Right cardiac atrium (tissue), 5 donors: ENCODE data around the gene GAB2. TPM values are rescaled to one million over a fixed set of nuclear protein-coding genes. Genes with fewer than 3 reads are reported as not detected.
A peak's percentile ranks its signal among the peaks of the same experiment; 100 is the strongest.
"Not testable (repeated sequence)": the region's sequence is repeated elsewhere in the genome, so short reads cannot be mapped to it uniquely, and the experiment has no call there.

Experiments used
- ATAC-seq, 2 donors: fragments of 200-7000 bp; cut with Tn5 transposase; one replicate each; pipeline versions ENCODE4 v1.8.0 to v1.9.1; 2020; ENCODE audit warnings: moderate library complexity in 2 of 2, mild to moderate bottlenecking in 1 of 2
- DNase-seq, 3 donors: peaks; one replicate each; pipeline ENCODE4 v3.0.0-alpha.2; 2020
- H3K27ac ChIP-seq: one replicate; pipeline ENCODE4 v1.5.1; 2013; ENCODE audit warnings: mild to moderate bottlenecking, low read length, control low read depth, moderate library complexity
- H3K27me3 ChIP-seq: one replicate; pipeline ENCODE4 v1.6.1; 2013; ENCODE audit not compliant: control insufficient read depth, insufficient read depth
- H3K4me1 ChIP-seq: one replicate; pipeline ENCODE4 v1.6.1; 2013; ENCODE audit warnings: low read length; ENCODE audit not compliant: control insufficient read depth, insufficient read depth
- H3K4me3 ChIP-seq: one replicate; pipeline ENCODE4 v1.5.1; 2013; ENCODE audit warnings: low read length, control low read depth
- H3K9me3 ChIP-seq: one replicate; pipeline ENCODE4 v1.6.1; 2013; ENCODE audit warnings: low read length; ENCODE audit not compliant: control insufficient read depth
- WGBS: extraction: QIAGEN DNeasy Blood & Tissue Kit; methylation state at CpG from one replicate; pipeline ENCODE4 v1.1.7; 2013; 5-methylcytosine and 5-hydroxymethylcytosine counted together
- intact Hi-C, 4 donors: fragments of 100-400 bp; cut with DNase I; formaldehyde crosslinking; loops; one replicate each; pipeline versions ENCODE4 v1.11.0 to v1.14.0; 2022 to 2023
- polyA plus RNA-seq: library from polyadenylated mRNA; stranded (reverse); fragments of 200-250 nt; gene quantifications from one replicate; pipeline ENCODE4 v1.2.3, GENCODE V29; 2013
- total RNA-seq, 4 donors: library from RNA; stranded (reverse); fragmentation: NEBNext Ultra II Directional; extraction: Animal tissue kit (Norgen Biotek cat#: 25700); gene quantifications; one replicate each; pipeline ENCODE4 v1.2.1, GENCODE V29; 2021
- donor health status: healthy with polysubstance abuse.
- donor health status: DM: no; HTN: yes; CAD: no.
- donor health status: DM: no; HTN: no; CAD: no.
- donor health status: DM: no; HTN: yes; CAD: no; lungs with severe emphysema.
- donor health status: DM: yes; HTN: yes; CAD: no.

GAB2 gene
- total and polyA plus RNA-seq, 5 donors = 7.5 to 37.3 (median 23.4) TPM

- 86% methylated on average over 4 of the region's 4 CpGs for WGBS
- intact Hi-C loops = no loop called here
- no peak for DNase-seq
- Histone ChIP-seq H3K27ac (no peak overlapping the region), H3K4me1 (peaks cover 6% of the 10 kb centered on the region), H3K9me3 (no peaks in the 10 kb centered on the region), H3K4me3 (no peak overlapping the region), H3K27me3 (no peaks in the 10 kb centered on the region)
- ATAC-seq = no peak
Measured at GRCh38 chr11:78312712-78313111, 104.9 kb downstream of the GAB2 start.

- intact Hi-C loops = no loop called here
- Histone ChIP-seq H3K4me3 (no peak overlapping the region), H3K4me1 (peaks cover 6% of the 10 kb centered on the region), H3K27me3 (no peaks in the 10 kb centered on the region), H3K27ac (no peak overlapping the region), H3K9me3 (no peaks in the 10 kb centered on the region)
- ATAC-seq (no peak), DNase-seq (no peak)
- 90% methylated on average over 5 of the region's 5 CpGs for WGBS
Measured at GRCh38 chr11:78311702-78312371, 105.8 kb downstream of the GAB2 start.

- peaks cover 6% of the 10 kb centered on the region for H3K4me1 ChIP-seq
Measured at GRCh38 chr11:78310500-78310909, 107.1 kb downstream of the GAB2 start.

GRCh38 chr11:78304201-78304600 lies 113.4 kb downstream of the GAB2 start:
- H3K27me3 ChIP-seq = no peaks in the 10 kb centered on the region
- ATAC-seq (no peak), DNase-seq (no peak)
- WGBS = 98% methylated on average over 2 of the region's 2 CpGs
- H3K27ac ChIP-seq = no peak overlapping the region
- no peak overlapping the region for H3K4me3 ChIP-seq
- H3K4me1 ChIP-seq = no peaks in the 10 kb centered on the region
- intact Hi-C loops = no loop called here
- H3K9me3 ChIP-seq = no peaks in the 10 kb centered on the region

More at GRCh38 chr11:78310500-78310909, 107.1 kb downstream of the GAB2 start:
- Histone ChIP-seq H3K9me3 (no peaks in the 10 kb centered on the region), H3K27me3 (no peaks in the 10 kb centered on the region), H3K4me3 (peak overlapping the region; percentile 26), H3K27ac (peak overlapping the region; percentile 94)
- ATAC-seq (peak; percentile 78 to 85), DNase-seq (peak; percentile 55 to 85 (median 83))
- intact Hi-C loops = no loop called here
- 6% methylated on average over 6 of the region's 6 CpGs for WGBS

- 94% methylated on average over 5 of the region's 5 CpGs for WGBS
- Histone ChIP-seq H3K27ac (no peak overlapping the region), H3K4me3 (no peak overlapping the region), H3K9me3 (no peaks in the 10 kb centered on the region), H3K4me1 (peaks cover 2% of the 10 kb centered on the region), H3K27me3 (no peaks in the 10 kb centered on the region)
- no peak for ATAC-seq
- DNase-seq = no peak
- intact Hi-C loops = no loop called here
Measured at GRCh38 chr11:78300108-78300839, 117.3 kb downstream of the GAB2 start.

GRCh38 chr11:78299000-78299710 lies 118.5 kb downstream of the GAB2 start:
- no peak overlapping the region for H3K27ac ChIP-seq
- H3K4me1 ChIP-seq = peaks cover 2% of the 10 kb centered on the region
- H3K27me3 ChIP-seq = no peaks in the 10 kb centered on the region
- 83% methylated on average over 2 of the region's 2 CpGs for WGBS
- H3K9me3 ChIP-seq = no peaks in the 10 kb centered on the region
- intact Hi-C loops = no loop called here
- H3K4me3 ChIP-seq = no peak overlapping the region
- ATAC-seq = no peak
- no peak for DNase-seq

GRCh38 chr11:78298291-78298771 lies 119.3 kb downstream of the GAB2 start:
- Histone ChIP-seq H3K9me3 (no peaks in the 10 kb centered on the region), H3K27ac (no peak overlapping the region), H3K4me3 (no peak overlapping the region), H3K27me3 (no peaks in the 10 kb centered on the region), H3K4me1 (peaks cover 2% of the 10 kb centered on the region)
- DNase-seq = no peak
- intact Hi-C loops = no loop called here
- WGBS = 91% methylated on average over 1 of the region's 1 CpG
- no peak for ATAC-seq

- peaks cover 2% of the 10 kb centered on the region for H3K4me1 ChIP-seq
- ATAC-seq = peak in 1 of 2 donors; percentile 31
- no peaks in the 10 kb centered on the region for H3K9me3 ChIP-seq
- no peaks in the 10 kb centered on the region for H3K27me3 ChIP-seq
- peak overlapping the region; percentile 13 for H3K27ac ChIP-seq
- no peak for DNase-seq
- WGBS = 86% methylated on average over 8 of the region's 8 CpGs
- intact Hi-C loops = no loop called here
- no peak overlapping the region for H3K4me3 ChIP-seq
Measured at GRCh38 chr11:78295991-78296930, 121.4 kb downstream of the GAB2 start.

- peaks cover 2% of the 10 kb centered on the region for H3K4me1 ChIP-seq
- ATAC-seq (no peak), DNase-seq (no peak)
- H3K27me3 ChIP-seq = no peaks in the 10 kb centered on the region
- H3K4me3 ChIP-seq = no peak overlapping the region
- intact Hi-C loops = no loop called here
- no peaks in the 10 kb centered on the region for H3K9me3 ChIP-seq
- no peak overlapping the region for H3K27ac ChIP-seq
- 99% methylated on average over 3 of the region's 3 CpGs for WGBS
Measured at GRCh38 chr11:78295347-78295746, 122.3 kb downstream of the GAB2 start.

GRCh38 chr11:78294100-78294499 lies 123.5 kb downstream of the GAB2 start:
- intact Hi-C loops, H3K4me1 ChIP-seq, ATAC-seq, DNase-seq, H3K27me3 ChIP-seq, H3K4me3 ChIP-seq, H3K9me3 ChIP-seq, H3K27ac ChIP-seq: not testable (repeated sequence)
- WGBS = 93% methylated on average over 4 of the region's 5 CpGs
